Ovary (tissue), 9 donors: ENCODE data around the gene PTPRU. TPM values are rescaled to one million over a fixed set of nuclear protein-coding genes. Genes with fewer than 3 reads are reported as not detected.

Experiments used
- DNase-seq, 5 donors: peaks; one replicate each; pipeline ENCODE4 v3.0.0-alpha.2; 2019 to 2020
- H3K27ac ChIP-seq, 2 donors: fragments of 200-600 bp; one replicate each; pipeline versions ENCODE4 v1.5.1 to v1.8.0; 2019 to 2022
- H3K27me3 ChIP-seq: fragments of 200-600 bp; one replicate; pipeline ENCODE4 v1.8.0; 2022
- H3K36me3 ChIP-seq: fragments of 200-600 bp; sonication (generic); one replicate; pipeline ENCODE4 v1.5.1; 2019
- H3K4me1 ChIP-seq: one replicate; pipeline ENCODE4 v1.8.1; 2013; ENCODE audit warnings: mild to moderate bottlenecking, moderate library complexity; ENCODE audit not compliant: insufficient read depth
- H3K4me3 ChIP-seq: fragments of 200-600 bp; sonication (generic); one replicate; pipeline ENCODE4 v1.5.1; 2017
- H3K9me3 ChIP-seq, 2 donors: fragments of 200-600 bp in 1 of 2; sonication (generic) in 1 of 2; one replicate each; pipeline versions ENCODE4 v1.5.1 to v1.8.1; 2013 to 2019; ENCODE audit warnings: mild to moderate bottlenecking in 1 of 2, moderate library complexity in 1 of 2
- EP300 ChIP-seq: sonication (generic); formaldehyde crosslinking; IDR thresholded peaks from one replicate; pipeline ENCODE4 v1.6.1; 2017; ENCODE audit warnings: antibody characterized with exemption
- POLR2A ChIP-seq: fragments of 450-650 bp; IDR thresholded peaks from one replicate; pipeline ENCODE4 v1.6.1; 2017; ENCODE audit warnings: antibody characterized with exemption, mild to moderate bottlenecking, moderate library complexity
- WGBS, 3 donors: extraction: QIAGEN DNeasy Blood & Tissue Kit in 1 of 3; methylation state at CpG; one replicate each; pipeline versions ENCODE4 v1.1.5 to v1.1.7; 2013 to 2017; 5-methylcytosine and 5-hydroxymethylcytosine counted together
- intact Hi-C, 4 donors: fragments of 100-400 bp; cut with DNase I; formaldehyde crosslinking; loops; one replicate each; pipeline versions ENCODE4 v1.11.0 to v1.15.1; 2022 to 2023
- polyA plus RNA-seq, 2 donors: library from polyadenylated mRNA; stranded (reverse); fragments of 200-250 nt in 1 of 2; fragments of 350-450 nt in 1 of 2; fragmentation: Illumina TruSeq in 1 of 2; extraction: RNeasy Lipid Tissue Mini Kit (QIAGEN cat#74804) in 1 of 2; gene quantifications; one replicate each; pipeline ENCODE4 v1.2.3, GENCODE V29; 2013 to 2014
- total RNA-seq, 7 donors: library from RNA; depleted of rRNA in 2 of 7; stranded (reverse); fragments of >200 nt in 2 of 7; fragmentation: NEBNext Ultra II Directional in 3 of 7; extraction: Animal tissue kit (Norgen Biotek cat#: 25700) in 3 of 7; gene quantifications; one replicate each; pipeline versions ENCODE4 v1.1.0 to v1.2.4, GENCODE V29; 2016 to 2023
- TF ChIP-seq, protein P1 (sequence below), 3 donors: fragments of 450-650 bp in 2 of 3; fragments of 200-600 bp in 1 of 3; IDR thresholded peaks; one replicate each; pipeline versions ENCODE4 v1.5.1 to v1.8.0; 2016 to 2022; ENCODE audit warnings: antibody characterized with exemption in 3 of 3, mild to moderate bottlenecking in 1 of 3
- donor health status: DM: no; HTN: no; CAD: no; lungs with moderate emphysema.
- donor health status: DM: no; HTN: no; CAD: no.
- donor health status: Bipolar disorder and iron deficiency.
- donor health status: DM: yes; HTN: yes; CAD: no.
- donor health status: DM: no; HTN: no; CAD: no.
- donor health status: DM: yes; HTN: yes; CAD: no.

PTPRU gene
- total and polyA plus RNA-seq, 9 donors = 2.9 to 45.2 (median 29.9) TPM

DNA sequence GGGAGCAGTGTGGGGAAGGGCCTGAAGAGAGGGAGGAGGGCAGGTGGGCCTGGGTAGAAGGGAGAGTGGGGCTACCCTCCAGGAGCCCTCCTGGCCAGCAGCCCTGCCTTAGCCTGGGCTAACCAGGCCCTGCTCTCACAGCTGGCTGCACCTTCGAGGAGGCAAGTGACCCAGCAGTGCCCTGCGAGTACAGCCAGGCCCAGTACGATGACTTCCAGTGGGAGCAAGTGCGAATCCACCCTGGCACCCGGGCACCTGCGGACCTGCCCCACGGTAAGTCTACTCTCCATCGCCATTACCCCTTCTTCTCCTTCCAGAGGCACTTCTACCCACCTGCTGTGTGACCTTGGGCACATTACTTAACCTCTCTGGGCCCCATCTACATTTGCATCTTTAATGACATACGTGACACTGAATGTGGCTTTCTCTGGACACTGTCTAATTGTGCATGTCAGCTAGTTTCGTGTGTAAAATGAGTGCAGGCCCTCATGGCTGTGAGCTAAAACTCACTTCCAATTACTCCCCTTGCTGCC, 18.9 kb downstream of the PTPRU start:
- Histone ChIP-seq H3K27me3 (no peaks in the 10 kb centered on the region), H3K4me3 (no peak overlapping the region), H3K4me1 (peaks cover 14% of the 10 kb centered on the region), H3K9me3 (no peaks in the 10 kb centered on the region), H3K27ac (no peak overlapping the region), H3K36me3 (no peaks in the 10 kb centered on the region)
- TF ChIP-seq POLR2A (no peak), EP300 (no peak)
- TF ChIP-seq, protein P1, sequence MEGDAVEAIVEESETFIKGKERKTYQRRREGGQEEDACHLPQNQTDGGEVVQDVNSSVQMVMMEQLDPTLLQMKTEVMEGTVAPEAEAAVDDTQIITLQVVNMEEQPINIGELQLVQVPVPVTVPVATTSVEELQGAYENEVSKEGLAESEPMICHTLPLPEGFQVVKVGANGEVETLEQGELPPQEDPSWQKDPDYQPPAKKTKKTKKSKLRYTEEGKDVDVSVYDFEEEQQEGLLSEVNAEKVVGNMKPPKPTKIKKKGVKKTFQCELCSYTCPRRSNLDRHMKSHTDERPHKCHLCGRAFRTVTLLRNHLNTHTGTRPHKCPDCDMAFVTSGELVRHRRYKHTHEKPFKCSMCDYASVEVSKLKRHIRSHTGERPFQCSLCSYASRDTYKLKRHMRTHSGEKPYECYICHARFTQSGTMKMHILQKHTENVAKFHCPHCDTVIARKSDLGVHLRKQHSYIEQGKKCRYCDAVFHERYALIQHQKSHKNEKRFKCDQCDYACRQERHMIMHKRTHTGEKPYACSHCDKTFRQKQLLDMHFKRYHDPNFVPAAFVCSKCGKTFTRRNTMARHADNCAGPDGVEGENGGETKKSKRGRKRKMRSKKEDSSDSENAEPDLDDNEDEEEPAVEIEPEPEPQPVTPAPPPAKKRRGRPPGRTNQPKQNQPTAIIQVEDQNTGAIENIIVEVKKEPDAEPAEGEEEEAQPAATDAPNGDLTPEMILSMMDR (IDR thresholded peaks at IDR 0.05) = no peak
- DNase-seq = no peak
- intact Hi-C loops = no loop called here
- WGBS, 3 donors = 88 to 96% (median 89%) methylated on average over 10 of the region's 10 CpGs

DNA sequence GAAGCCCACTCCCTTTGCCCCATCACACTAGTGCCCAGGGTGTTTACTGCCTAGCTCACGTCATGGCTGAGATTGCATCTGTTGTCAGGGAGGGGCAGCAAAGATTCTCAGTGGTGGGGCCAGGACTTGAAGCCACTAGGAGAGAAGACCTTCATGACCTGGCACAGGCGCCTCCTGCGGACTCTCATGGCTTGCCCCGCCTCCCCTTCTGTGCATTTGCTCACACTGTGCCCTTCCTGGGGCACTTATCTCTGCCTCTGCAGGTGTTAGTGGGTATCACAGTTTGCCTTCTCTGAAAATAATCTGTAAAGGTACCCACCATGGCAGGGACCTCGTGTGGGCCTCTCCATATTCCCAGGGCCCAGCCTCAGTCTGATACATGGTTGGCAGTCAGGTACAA, 20.1 kb downstream of the PTPRU start:
- TF ChIP-seq POLR2A = no peak
- TF ChIP-seq, protein P1 (IDR thresholded peaks at IDR 0.05) = no peak
- no peak for DNase-seq
- Histone ChIP-seq H3K27me3 (no peaks in the 10 kb centered on the region), H3K4me1 (peaks cover 14% of the 10 kb centered on the region), H3K36me3 (no peaks in the 10 kb centered on the region), H3K27ac (no peak overlapping the region), H3K4me3 (no peak overlapping the region), H3K9me3 (no peaks in the 10 kb centered on the region)
- intact Hi-C loops = no loop called here
- 82 to 91% (median 85%) methylated on average over 5 of the region's 5 CpGs for WGBS, 3 donors

DNA sequence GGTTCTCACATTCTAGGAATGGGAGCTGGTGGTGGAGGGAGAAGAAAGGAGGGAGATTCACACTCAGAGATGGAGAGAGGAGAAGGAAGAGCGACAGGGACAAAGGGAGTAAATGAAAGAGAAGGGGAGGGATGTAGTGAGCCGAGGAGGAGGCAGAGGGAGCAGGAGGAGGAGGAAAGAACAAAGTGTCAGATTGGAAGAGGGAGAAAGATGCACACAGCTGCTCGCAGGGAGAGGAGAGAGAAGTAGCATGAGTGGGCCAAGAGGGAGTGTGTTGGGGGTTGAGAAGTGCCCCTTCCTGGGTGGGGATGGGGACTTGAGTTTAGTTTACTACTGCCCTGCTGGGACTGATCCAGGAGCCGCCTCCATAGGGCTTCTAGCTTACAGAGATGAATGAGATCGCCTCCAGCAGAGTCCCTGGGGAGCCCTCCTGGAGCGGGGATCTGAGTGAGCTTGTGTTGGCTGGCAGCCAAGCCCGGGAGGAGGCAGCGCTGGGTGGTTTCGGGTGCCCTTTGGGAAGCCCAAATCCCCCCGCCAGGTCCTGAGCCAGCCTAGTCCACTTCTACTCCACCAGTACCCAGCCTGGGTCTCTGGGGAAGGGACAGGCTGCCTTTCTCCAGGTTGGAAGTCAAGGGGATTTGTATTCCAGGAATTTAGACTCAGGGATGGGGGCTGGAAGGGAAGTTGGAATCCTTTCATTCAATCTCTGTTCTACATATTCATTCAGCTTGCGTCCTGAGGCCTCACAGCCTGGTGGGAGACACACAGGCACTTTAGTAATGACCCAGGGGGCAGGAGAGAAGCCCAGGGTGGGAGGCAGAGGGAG, 20.9 kb downstream of the PTPRU start:
- Histone ChIP-seq H3K4me3 (no peak overlapping the region), H3K27ac (no peak overlapping the region), H3K27me3 (no peaks in the 10 kb centered on the region), H3K9me3 (no peaks in the 10 kb centered on the region), H3K4me1 (peaks cover 14% of the 10 kb centered on the region), H3K36me3 (no peaks in the 10 kb centered on the region)
- intact Hi-C loops = no loop called here
- 19 to 23% (median 21%) methylated on average over 11 of the region's 11 CpGs for WGBS, 3 donors
- TF ChIP-seq, protein P1 (IDR thresholded peaks at IDR 0.05) = no peak
- TF ChIP-seq POLR2A = no peak
- no peak for TF ChIP-seq EP300
- peak; percentile 45 to 82 (median 57) for DNase-seq

DNA sequence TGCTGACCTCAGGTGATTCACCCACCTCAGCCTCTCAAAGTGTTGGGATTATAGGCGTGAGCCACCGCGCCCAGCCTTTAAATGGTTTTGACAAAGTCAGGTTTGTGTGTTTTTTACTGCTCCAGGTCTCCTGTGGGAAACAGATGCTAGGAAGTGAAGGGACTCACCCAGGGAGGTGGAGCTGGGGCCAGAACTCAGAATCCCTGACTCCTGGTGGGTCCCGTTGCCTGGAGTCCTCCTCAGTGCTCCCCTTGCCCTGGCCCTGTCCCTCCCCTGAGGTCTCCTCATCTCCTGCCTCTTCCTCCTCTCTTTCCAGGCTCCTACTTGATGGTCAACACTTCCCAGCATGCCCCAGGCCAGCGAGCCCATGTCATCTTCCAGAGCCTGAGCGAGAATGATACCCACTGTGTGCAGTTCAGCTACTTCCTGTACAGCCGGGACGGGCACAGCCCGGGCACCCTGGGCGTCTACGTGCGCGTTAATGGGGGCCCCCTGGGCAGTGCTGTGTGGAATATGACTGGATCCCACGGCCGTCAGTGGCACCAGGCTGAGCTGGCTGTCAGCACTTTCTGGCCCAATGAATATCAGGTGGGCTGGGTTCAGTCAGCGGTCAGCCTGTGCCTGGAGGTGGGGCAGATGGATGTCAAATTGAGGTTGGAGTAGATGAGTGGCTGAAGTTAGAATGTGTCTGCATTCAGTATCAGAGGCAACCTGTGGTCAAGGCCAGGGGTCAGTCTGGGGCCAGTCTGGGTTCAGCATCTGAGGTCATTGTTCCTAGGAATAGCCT, 22.1 kb downstream of the PTPRU start:
- Histone ChIP-seq H3K4me3 (no peak overlapping the region), H3K4me1 (peaks cover 14% of the 10 kb centered on the region), H3K9me3 (no peaks in the 10 kb centered on the region), H3K27me3 (no peaks in the 10 kb centered on the region), H3K36me3 (no peaks in the 10 kb centered on the region), H3K27ac (no peak overlapping the region)
- no peak for TF ChIP-seq EP300
- TF ChIP-seq POLR2A = no peak
- TF ChIP-seq, protein P1 (IDR thresholded peaks at IDR 0.05) = no peak
- DNase-seq = peak in 1 of 5 donors; percentile 57
- 91 to 95% (median 93%) methylated on average over 16 of the region's 16 CpGs for WGBS, 3 donors
- intact Hi-C loops = no loop called here
